ENCODE data around the gene MYOZ2. TPM values are rescaled to one million over a fixed set of nuclear protein-coding genes. Genes with fewer than 3 reads are reported as not detected.

MYOZ2 gene
- total and polyA plus RNA-seq, 2 donors (not counting 3 experiments of a cell fraction or from before 2014, with no cell fraction given), result 0.11 to 0.13 TPM

DNA sequence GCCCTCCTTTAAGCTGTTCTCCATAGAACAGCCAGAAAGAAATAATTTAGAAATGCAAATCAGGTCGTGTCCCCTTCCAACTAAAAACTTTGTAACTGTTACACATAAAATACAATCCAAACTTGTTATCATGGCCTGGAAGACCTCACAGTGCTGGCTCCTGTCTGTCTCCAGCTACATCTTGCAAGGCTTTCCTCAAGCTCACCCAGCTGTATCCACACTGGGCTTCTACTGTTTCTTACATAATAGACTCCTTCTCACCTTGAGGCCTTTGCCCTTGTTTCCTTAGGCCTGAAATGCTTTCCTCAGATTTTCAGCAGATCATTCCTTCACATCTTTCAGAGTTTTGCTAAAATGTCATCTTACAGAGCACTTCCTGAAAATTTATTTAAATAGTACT lies 43.4 kb downstream of the MYOZ2 start:
- H3K27me3 ChIP-seq (ENCODE audit: control insufficient read depth in 2 of 2, insufficient read depth in 2 of 2, low read length in 2 of 2), result no peaks in the 10 kb centered on the region
- DNase-seq (ENCODE audit: low read depth, low spot score) (no peak), FAIRE-seq (no peak)
- no TSS peak for BruUV-seq (replicated peaks)
- H3K9ac ChIP-seq (replicated peaks; ENCODE audit: extremely low read depth, insufficient read depth, low read length), result no peak overlapping the region
- ChIA-PET CTCF (interaction anchor here (0.7 kb wide), 1 partner anchor 92 kb away, joined by 3 read pairs; no protein-coding TSS in a partner anchor), POLR2A (no interaction called here)
- H3K9me1 ChIP-seq (replicated peaks; ENCODE audit: control insufficient read depth, extremely low read depth, insufficient read depth, low read length), result no peaks in the 10 kb centered on the region
- dilution Hi-C loops (cut with MboI; ENCODE audit: extremely low pct_ligation_motif_present, low sequenced_read_pairs) (no loop called here), intact Hi-C loops (cut with micrococcal nuclease) (no loop called here)
- no peaks in the 10 kb centered on the region for H3K4me1 ChIP-seq (ENCODE audit: control insufficient read depth, extremely low read depth, insufficient read depth, low read length)
- H2AFZ ChIP-seq (ENCODE audit: low read depth, low read length), result no peak overlapping the region
- H3K79me2 ChIP-seq (ENCODE audit: control insufficient read depth, insufficient read depth, low read length), result no peaks in the 10 kb centered on the region
- H4K20me1 ChIP-seq (replicated peaks; ENCODE audit: control insufficient read depth, extremely low read depth, insufficient read depth, low read length), result no peaks in the 10 kb centered on the region
- TF ChIP-seq JUN (IDR thresholded peaks at IDR 0.05; ENCODE audit: borderline replicate concordance, insufficient read depth, insufficient read length, low read depth) (no peak), POLR2AphosphoS5 (IDR thresholded peaks at IDR 0.05; ENCODE audit: insufficient read depth, low read depth, low read length) (no peak), GATA2 (IDR thresholded peaks at IDR 0.05; ENCODE audit: insufficient read depth, insufficient read length, low read depth, low read length) (no peak), MYC (IDR thresholded peaks at IDR 0.05; ENCODE audit: low read depth, low read length) (no peak), POLR2A (IDR thresholded peaks at IDR 0.05; ENCODE audit: low read depth, low read length) (no peak)
- TF ChIP-seq, protein P1, sequence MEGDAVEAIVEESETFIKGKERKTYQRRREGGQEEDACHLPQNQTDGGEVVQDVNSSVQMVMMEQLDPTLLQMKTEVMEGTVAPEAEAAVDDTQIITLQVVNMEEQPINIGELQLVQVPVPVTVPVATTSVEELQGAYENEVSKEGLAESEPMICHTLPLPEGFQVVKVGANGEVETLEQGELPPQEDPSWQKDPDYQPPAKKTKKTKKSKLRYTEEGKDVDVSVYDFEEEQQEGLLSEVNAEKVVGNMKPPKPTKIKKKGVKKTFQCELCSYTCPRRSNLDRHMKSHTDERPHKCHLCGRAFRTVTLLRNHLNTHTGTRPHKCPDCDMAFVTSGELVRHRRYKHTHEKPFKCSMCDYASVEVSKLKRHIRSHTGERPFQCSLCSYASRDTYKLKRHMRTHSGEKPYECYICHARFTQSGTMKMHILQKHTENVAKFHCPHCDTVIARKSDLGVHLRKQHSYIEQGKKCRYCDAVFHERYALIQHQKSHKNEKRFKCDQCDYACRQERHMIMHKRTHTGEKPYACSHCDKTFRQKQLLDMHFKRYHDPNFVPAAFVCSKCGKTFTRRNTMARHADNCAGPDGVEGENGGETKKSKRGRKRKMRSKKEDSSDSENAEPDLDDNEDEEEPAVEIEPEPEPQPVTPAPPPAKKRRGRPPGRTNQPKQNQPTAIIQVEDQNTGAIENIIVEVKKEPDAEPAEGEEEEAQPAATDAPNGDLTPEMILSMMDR (IDR thresholded peaks at IDR 0.05; ENCODE audit: extremely low read depth in 1 of 2, insufficient read depth in 1 of 2, low read depth in 1 of 2, low read length in 2 of 2), result no peak
- H3K4me2 ChIP-seq (ENCODE audit: insufficient read depth, low read length), result no peak overlapping the region
- H3K36me3 ChIP-seq (ENCODE audit: control insufficient read depth in 2 of 2, extremely low read depth in 1 of 2, insufficient read depth in 2 of 2, low read length in 2 of 2), result no peaks in the 10 kb centered on the region
- no peaks in the 10 kb centered on the region for H3K9me3 ChIP-seq (replicated peaks; ENCODE audit: control insufficient read depth, insufficient read depth, low read length)
- H3K4me3 ChIP-seq (replicated peaks in 1 of 3; ENCODE audit: insufficient read depth in 1 of 3, low read depth in 1 of 3, low read length in 3 of 3), result no peak overlapping the region
- no peak overlapping the region for H3K27ac ChIP-seq (ENCODE audit: insufficient read depth, low read depth, low read length)

DNA sequence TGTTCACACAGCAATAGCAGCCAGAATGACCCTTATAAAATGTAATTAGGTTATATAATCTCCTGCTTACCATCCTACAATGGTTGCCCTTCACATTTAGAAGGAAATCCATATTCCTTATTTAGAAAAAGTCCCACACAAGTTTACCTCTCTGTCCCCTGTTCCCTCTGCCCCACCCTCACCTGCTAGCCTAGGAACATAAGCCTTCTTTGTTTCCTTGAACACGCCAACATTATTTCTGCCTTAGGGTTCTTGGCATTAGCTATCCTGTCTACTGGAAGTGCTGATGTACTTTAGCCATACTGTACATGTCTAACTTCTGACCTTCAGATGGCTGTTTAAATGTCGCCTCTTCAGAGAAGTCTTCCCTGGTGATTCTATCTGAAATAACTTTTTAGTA lies 48.5 kb downstream of the MYOZ2 start:
- TF ChIP-seq GATA2 (IDR thresholded peaks at IDR 0.05; ENCODE audit: insufficient read depth, insufficient read length, low read depth, low read length) (no peak), JUN (IDR thresholded peaks at IDR 0.05; ENCODE audit: borderline replicate concordance, insufficient read depth, insufficient read length, low read depth) (no peak), POLR2A (IDR thresholded peaks at IDR 0.05; ENCODE audit: low read depth, low read length) (no peak), POLR2AphosphoS5 (IDR thresholded peaks at IDR 0.05; ENCODE audit: insufficient read depth, low read depth, low read length) (no peak), MYC (IDR thresholded peaks at IDR 0.05; ENCODE audit: low read depth, low read length) (no peak), EZH2 (IDR thresholded peaks at IDR 0.05; ENCODE audit: borderline replicate concordance, low read depth, low read length, severe bottlenecking) (no peak), FOS (IDR thresholded peaks at IDR 0.05; ENCODE audit: borderline replicate concordance, insufficient read depth, low read length) (no peak)
- TF ChIP-seq, protein P2, sequence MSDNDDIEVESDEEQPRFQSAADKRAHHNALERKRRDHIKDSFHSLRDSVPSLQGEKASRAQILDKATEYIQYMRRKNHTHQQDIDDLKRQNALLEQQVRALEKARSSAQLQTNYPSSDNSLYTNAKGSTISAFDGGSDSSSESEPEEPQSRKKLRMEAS (IDR thresholded peaks at IDR 0.05; ENCODE audit: insufficient read depth, insufficient read length), result no peak
- TF ChIP-seq, protein P1 (IDR thresholded peaks at IDR 0.05; ENCODE audit: extremely low read depth in 1 of 2, insufficient read depth in 1 of 2, low read depth in 1 of 2, low read length in 2 of 2), result no peak
- Histone ChIP-seq H3K9ac (replicated peaks; ENCODE audit: extremely low read depth, insufficient read depth, low read length) (no peak overlapping the region), H3K4me2 (ENCODE audit: insufficient read depth, low read length) (no peak overlapping the region), H2AFZ (ENCODE audit: low read depth, low read length) (no peak overlapping the region), H4K20me1 (replicated peaks; ENCODE audit: control insufficient read depth, extremely low read depth, insufficient read depth, low read length) (no peaks in the 10 kb centered on the region), H3K79me2 (ENCODE audit: control insufficient read depth, insufficient read depth, low read length) (no peaks in the 10 kb centered on the region), H3K36me3 (ENCODE audit: control insufficient read depth in 2 of 2, extremely low read depth in 1 of 2, insufficient read depth in 2 of 2, low read length in 2 of 2) (no peaks in the 10 kb centered on the region), H3K4me1 (ENCODE audit: control insufficient read depth, extremely low read depth, insufficient read depth, low read length) (no peaks in the 10 kb centered on the region), H3K4me3 (replicated peaks in 1 of 3; ENCODE audit: insufficient read depth in 1 of 3, low read depth in 1 of 3, low read length in 3 of 3) (no peak overlapping the region), H3K9me1 (replicated peaks; ENCODE audit: control insufficient read depth, extremely low read depth, insufficient read depth, low read length) (no peaks in the 10 kb centered on the region), H3K27ac (ENCODE audit: insufficient read depth, low read depth, low read length) (no peak overlapping the region), H3K27me3 (ENCODE audit: control insufficient read depth in 2 of 2, insufficient read depth in 2 of 2, low read length in 2 of 2) (no peaks in the 10 kb centered on the region), H3K9me3 (replicated peaks; ENCODE audit: control insufficient read depth, insufficient read depth, low read length) (no peaks in the 10 kb centered on the region)
- intact Hi-C loops (cut with micrococcal nuclease) (no loop called here), dilution Hi-C loops (cut with MboI; ENCODE audit: extremely low pct_ligation_motif_present, low sequenced_read_pairs) (no loop called here)
- POLR2A ChIA-PET, result no interaction called here
- DNase-seq (ENCODE audit: low read depth, low spot score), result no peak
- no peak for FAIRE-seq
- BruUV-seq (replicated peaks), result no TSS peak
- CTCF ChIA-PET, result no interaction called here

All from endothelial cell of umbilical vein (primary cell).